NCI-H446 treated with DMSO at 0.1 percent for 48 hours (cell line): ENCODE results near the gene PLEKHH1.

Experiments used
- DNase-seq: peaks from one replicate; lab custom pipeline; 2025; lab: John Stamatoyannopoulos, UW

PLEKHH1 gene

GRCh38 chr14:67567654-67568053, 34.6 kb downstream of the PLEKHH1 start:
- no peak for DNase-seq

- DNase-seq, result no peak
Measured at GRCh38 chr14:67569011-67569650, 36.0 kb downstream of the PLEKHH1 start.

DNA sequence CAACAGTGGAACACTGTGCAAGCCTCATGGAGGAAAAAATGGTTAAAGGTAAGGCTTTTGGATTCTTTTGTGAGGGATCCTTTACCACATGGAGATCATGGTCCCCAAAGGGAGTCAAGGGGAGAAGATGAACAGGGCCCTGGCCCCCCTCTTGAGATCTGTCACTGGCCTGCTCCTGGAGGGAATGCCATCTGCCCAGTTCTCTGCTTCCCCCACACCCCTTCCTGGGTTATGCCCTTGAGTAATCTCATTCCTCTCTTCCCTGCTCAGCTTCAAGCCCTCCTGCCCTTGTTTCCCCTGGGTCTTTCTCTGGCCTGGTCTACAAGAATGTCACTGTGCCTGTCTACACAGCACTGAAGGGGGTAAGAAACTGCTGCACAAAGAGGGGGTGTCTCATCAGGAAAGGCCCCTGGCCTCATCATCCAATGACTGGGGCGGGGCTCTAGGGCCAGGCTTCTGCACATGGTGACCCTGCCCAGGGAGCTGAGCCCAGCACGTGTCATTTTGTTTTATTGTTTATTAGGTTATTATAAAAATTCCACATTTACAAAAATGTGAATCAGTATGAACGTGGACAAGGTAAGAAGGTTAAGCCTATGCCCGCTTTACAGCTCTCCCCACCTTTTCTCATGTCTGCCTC, 36.7 kb downstream of the PLEKHH1 start:
- no peak for DNase-seq

DNA sequence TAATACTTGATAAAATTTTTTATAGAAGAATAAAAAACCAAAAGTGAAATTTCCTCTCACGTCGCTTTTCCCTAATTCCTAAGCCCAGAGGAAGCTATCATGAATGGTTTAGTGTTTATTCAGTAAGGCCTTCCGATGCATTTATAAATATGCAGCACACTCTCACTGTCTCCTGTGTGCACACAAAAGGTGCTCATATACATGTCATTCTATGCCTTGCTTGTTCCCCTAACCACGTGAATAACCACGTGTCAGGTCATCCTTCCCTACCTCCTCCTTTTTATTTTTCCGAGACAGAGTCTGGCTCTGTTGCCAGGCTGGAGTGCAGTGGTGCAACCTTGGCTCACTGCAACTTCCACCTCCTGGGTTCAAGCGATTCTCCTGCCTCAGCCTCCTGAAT, 37.4 kb downstream of the PLEKHH1 start:
- no peak for DNase-seq

DNA sequence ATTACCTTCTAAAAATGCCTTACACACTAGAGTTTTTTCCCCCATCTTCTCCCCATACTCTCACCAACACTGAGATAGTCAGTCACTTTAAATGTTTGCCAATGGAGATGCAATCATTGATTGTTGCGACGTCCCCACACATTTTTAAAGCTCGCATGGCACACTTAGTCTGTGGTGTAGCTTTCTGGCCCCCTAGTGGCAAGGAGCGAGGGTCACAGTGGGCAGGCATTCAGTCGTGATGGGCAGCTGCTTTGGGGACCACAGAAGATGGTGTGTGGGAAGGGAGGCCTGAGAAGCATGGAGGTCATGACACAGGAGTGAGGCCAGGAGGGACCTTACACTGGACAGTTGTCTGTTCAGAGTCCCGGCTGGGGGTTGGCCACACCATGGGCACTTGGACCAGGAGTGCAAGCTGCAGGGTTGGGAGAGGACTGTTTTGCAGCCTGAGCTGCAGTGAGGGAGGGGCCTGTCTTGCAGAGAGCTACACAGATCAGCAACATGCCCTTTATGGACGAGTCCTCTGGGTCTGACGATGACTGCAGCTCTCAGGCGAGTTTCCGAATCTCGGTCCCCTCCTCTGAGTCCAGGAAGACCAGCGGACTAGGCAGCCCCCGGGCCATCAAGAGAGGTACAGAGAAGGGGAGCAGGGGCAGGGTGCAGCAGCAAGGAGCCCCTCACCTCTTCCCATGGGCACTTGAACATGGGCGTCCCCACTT, 38.3 kb downstream of the PLEKHH1 start:
- DNase-seq, result peak; percentile 10

DNA sequence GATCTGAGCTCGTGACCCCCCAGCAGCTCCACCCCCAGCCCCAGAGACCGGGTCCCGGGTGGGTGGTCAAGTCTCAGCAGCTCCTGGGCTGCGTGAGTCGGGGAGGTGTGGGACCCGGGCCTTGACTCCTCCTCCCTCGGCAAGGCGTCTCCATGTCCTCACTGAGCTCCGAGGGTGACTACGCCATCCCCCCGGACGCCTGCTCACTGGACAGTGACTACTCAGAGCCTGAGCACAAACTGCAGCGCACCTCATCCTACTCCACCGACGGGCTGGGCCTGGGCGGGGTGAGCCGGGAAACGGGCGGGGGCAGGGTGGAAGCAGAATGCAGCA, 38.9 kb downstream of the PLEKHH1 start:
- no peak for DNase-seq

DNA sequence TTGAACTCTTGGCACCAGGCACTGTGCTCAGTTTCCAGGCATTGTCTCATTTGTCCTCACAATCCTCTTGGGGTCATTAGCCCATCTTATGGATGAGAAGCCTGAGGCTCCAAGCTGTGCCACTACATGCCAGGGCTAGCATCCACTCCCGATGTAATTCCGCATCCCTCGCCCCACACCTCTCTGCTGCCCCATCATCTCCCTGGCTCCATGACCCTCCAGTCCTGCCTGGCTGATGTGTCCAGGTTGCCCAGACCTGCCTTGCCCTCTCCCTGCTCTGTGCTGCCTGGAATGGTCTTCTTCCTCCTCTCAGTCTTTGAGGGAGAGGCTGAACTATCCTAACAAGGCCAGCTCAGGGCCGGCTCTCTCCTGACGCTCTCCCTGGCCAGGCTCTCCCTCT, 39.5 kb downstream of the PLEKHH1 start:
- DNase-seq, result no peak

- DNase-seq, result no peak
Measured at GRCh38 chr14:67573228-67574010, 40.3 kb downstream of the PLEKHH1 start.

DNA sequence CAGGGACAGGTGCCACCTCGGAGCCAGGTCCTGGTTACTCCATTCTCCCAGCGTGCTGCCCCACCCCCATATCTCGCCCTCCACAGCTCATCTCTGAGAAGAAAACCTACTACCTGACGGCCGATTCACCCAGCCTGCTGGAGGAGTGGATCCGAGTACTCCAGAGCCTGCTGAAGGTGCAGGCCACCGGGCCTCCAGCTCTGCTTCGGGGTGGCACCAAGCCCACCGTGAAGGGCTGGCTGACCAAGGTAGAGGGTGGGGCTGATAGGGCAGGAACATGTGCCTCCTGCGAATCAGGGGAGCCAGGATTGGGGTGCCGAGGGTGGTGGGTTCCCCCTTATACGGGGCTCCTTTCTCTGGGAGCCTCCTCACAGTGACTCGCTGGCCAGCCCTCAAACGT, 41.1 kb downstream of the PLEKHH1 start:
- DNase-seq, result no peak

- DNase-seq, result no peak
Measured at GRCh38 chr14:67574806-67575205, 41.7 kb downstream of the PLEKHH1 start.

- DNase-seq, result no peak
Measured at GRCh38 chr14:67575684-67576083, 42.6 kb downstream of the PLEKHH1 start.

DNA sequence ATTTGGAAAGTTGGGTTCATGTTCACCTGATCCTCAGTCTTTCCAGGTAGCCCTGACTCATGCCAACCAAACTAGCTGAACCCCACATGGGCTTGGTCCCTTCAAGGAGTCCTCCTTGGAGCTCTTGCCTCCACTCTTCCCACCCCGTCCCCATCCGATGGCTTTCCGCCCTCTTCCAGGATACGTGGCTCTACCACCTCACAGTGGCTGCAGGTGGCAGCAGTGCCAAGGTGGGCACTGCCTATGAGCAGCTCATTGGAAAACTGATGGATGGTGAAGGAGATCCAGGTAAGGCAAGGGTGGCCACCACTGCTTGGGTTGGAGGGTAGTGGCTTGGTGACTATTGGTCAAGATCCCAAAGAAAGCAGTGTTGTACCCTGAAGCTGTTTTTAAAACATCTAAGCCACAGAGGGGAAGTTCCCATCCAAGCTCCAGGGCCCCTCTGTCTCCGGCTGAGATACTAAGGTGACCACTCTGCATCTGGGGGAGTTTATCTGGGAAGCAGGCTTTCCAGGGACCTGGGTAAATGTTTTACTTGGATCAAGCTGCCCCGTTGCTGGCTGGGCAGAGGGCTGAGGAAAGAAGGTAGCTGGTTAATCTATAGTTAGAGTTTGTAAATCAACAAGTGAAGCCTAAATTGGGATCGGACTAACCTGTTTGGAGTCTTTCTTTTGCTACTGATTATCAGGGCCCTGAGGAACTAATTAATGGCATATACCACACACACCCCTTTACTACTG, 43.3 kb downstream of the PLEKHH1 start:
- no peak for DNase-seq

GRCh38 chr14:67577181-67577808, 44.2 kb downstream of the PLEKHH1 start:
- no peak for DNase-seq

- no peak for DNase-seq
Measured at GRCh38 chr14:67577909-67578749, 45.0 kb downstream of the PLEKHH1 start.

DNA sequence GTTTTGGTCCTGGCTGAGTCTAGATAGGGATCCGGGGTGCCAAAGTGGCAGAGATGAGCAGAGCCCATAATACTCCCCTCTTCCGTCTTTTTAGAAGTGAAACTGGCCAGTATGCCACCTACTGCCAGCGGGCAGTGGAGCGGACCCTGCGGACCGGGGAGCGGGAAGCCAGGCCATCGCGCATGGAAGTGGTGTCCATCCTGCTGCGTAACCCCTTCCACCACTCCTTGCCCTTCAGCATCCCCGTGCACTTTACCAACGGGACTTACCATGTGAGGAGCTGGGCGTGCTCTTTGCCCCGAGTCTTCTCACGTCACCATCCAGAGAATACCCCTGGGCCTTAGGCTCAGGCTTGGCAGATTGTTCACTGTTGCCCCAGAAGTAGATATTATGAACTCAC, 46.0 kb downstream of the PLEKHH1 start:
- DNase-seq, result no peak

GRCh38 chr14:67579636-67580035, 46.5 kb downstream of the PLEKHH1 start:
- no peak for DNase-seq

DNA sequence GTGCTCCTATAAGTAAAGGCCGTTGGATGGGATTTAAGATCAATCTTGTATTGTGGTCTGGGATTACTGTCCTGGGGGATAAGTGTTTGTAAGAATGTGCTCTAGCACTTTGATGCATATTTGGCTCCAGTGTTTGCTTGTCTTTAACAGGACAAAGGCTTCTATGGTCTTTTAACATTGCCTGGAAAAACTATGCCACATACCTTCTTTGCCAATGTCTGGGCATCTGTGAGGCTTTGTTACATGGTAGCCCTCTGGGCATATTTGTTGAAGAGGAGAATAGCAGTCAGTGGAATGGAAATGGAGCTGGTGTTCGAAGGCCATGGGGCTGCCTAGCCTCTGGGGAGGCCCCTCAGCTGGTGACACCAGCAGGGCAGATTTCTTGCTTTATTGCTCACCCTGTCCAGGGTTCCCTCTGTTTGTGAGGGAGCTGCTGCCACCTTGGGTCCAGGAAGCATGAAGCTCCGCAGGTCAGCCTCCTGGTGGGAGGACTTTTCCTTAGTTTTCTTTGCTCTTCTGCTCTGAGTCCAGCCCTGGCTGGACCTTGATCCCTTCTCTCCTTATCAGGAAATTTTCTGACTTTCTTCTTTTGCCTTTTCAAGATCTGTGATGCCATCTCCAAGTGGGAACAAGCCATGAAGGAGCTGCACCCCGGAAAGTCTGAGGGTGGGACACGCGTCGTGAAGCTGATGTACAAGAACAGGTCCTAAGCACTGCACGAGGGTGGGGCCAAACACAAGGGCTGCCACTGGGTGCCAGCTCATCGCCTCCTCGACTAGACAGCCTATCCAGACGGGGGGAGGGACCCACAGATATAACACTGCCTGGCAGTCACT, 47.5 kb downstream of the PLEKHH1 start:
- no peak for DNase-seq

- DNase-seq, result no peak
Measured at GRCh38 chr14:67581643-67582042, 48.6 kb downstream of the PLEKHH1 start.

DNA sequence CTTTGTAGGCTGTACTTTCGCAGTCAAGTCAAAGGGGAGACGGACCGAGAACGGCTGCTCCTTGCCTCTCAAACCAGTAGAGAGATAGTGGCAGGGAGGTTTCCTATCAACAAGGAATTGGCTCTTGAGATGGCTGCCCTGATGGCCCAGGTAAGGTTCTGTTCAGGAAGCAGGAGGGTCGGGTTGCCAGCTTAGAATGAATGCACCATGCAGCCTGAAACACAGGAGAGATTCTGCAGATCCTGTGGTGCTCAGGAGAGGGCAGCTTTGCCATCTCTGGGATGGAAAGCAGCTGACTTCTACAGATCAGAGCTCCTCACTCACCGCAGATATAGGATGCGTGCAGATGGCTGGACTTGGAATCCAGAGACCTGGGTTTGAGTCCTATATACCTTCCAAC, 49.0 kb downstream of the PLEKHH1 start:
- DNase-seq, result no peak
